Measurements from ENCODE around the gene PXDC1.
"Not testable (repeated sequence)": the region's sequence is repeated elsewhere in the genome, so short reads cannot be mapped to it uniquely, and the experiment has no call there.

The PXDC1 gene

GRCh38 chr6:3729603-3730344 lies 21.7 kb downstream of the PXDC1 start:
- no peak for DNase-seq

DNA sequence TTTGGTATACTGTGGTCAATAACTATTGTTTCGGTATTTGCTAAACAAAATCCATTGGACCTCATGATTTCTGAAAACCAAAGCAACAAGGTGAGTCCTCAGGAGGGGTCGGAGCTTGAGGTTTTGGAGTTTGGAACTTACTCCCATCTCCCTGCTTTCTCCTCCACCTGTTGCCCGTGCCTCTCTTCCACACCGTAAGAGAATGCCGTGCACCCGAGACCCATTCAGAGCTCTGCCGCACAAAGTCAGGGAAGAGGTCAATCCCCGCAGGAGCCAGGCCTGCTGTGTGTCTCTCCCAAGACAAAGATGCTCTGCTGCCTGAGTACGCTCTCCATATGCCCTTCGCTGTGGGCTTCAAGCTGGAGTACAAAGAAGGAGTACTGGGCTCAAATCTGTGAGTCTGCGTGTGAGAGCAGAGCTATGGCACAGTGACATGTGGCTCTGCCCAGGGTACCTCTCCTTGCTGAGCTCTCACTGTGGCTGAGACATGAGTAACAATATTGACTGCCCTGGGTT lies 23.9 kb downstream of the PXDC1 start:
- no peak for DNase-seq

- DNase-seq, result no peak
Observed at GRCh38 chr6:3727036-3727435, 24.5 kb downstream of the PXDC1 start.

DNA sequence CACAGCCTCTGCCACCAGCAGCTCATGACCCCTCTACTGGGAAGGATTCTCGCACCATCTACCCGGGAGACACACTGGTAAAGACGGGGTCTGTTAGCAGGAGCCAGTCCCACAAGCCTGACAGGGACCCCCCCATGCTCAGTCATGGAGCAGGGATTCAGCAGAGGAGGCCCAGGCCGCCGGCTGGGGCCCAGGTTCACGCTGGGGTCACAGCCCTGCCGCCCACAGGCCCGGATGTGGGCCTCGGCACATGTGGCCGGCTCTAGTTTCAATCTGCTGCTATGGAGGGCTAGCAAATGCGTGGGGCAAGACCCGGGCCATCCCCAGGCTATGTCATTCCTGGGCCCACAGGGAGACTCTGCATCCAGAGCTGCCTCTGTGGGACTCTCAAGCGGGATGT lies 25.1 kb downstream of the PXDC1 start:
- DNase-seq, result no peak

- no peak for DNase-seq
Observed at GRCh38 chr6:3725145-3726047, 26.1 kb downstream of the PXDC1 start.

- DNase-seq, result no peak
Observed at GRCh38 chr6:3724451-3725144, 26.9 kb downstream of the PXDC1 start.

DNA sequence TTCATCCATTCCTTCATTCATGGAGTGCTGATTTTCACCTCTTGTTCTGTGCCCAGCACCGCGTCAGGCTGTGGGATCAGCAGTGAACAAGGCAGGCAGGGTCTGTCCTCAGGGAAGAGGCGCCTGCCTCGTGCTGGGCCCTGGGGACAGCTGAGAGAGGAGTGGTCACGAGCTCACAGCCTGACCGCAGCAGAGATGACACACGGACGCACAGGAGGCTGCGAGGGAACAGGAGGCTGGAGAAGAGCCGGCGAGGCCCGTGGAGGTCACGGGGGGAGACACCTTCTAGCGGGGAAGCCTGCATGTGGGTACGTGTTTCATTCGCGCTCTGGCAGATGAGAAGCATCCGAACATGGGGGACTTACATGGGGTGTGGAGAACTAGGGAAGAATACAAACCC lies 27.5 kb downstream of the PXDC1 start:
- no peak for DNase-seq

GRCh38 chr6:3723251-3723650 lies 28.3 kb downstream of the PXDC1 start:
- DNase-seq, result no peak

DNA sequence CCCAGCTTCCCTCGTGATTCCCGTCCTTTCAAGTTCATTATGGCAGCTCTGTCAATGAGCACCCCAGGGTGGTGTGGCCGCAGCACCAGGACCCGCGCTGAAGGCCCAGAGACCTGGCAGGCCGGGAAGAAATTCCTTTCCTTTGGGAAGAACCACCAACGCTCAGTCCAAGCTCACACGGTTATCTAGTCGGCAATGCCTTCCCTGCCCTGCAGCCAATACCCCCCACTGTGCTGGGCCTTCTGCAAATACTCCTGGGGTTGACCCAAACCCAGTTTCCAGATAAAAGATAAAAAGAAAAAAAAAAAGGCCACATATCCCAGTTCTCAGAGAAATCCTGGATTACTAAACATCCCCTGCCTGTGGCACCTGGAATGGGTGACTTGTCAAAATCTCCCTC lies 28.7 kb downstream of the PXDC1 start:
- peak; percentile 50 for DNase-seq

DNA sequence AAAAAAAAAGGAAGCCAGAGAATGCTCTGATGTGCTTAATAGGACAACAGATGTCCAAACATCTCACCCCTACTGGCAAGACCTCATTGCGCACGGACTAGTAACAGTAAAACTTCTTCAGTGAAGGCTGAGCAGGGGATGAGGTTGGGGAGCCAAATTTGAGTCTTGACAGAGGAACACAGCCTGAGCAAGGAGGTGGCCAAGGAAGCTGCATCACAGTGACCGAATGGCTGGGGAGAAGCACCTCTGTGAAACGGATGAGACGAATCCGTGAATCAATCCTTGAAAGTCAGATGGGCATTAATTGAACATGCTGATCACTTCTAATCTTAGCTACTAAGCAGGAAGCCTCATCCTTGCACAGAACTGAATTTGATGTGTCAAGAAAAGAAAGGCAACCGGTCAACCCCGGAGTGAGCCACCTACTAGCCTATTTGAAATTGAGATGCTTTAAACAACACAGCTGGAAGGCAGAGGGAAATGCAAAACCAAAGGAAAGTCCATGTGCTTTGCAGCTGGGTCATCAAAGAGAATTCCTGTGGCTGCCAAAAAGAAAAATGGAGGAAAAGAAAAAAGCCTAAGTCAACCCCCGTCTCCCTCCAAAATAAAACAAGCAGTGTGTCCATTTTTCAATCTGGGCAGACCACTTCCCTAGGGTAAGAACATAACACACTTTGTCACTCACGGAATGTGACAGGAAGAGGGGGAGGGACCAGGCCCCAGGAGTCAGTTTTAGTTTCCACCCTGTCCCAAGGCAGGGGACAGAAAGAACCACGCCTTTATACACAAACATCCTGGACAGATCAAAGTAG lies 29.5 kb downstream of the PXDC1 start:
- DNase-seq, result no peak

DNA sequence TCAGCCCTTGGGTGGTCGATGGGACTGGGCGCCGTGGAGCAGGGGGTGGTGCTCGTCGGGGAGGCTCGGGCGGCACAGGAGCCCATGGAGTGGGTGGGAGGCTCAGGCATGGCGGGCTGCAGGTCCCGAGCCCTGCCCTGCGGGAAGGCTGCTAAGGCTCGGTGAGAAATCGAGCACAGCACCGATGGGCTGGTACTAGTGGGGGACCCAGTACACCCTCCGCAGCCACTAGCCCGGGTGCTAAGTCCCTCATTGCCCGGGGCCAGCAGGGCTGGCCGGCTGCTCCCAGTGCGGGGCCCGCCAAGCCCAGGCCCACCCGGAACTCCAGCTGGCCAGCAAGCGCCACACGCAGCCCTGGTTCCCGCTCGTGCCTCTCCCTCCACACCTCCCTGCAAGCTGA lies 30.7 kb downstream of the PXDC1 start:
- not testable (repeated sequence) for DNase-seq

DNA sequence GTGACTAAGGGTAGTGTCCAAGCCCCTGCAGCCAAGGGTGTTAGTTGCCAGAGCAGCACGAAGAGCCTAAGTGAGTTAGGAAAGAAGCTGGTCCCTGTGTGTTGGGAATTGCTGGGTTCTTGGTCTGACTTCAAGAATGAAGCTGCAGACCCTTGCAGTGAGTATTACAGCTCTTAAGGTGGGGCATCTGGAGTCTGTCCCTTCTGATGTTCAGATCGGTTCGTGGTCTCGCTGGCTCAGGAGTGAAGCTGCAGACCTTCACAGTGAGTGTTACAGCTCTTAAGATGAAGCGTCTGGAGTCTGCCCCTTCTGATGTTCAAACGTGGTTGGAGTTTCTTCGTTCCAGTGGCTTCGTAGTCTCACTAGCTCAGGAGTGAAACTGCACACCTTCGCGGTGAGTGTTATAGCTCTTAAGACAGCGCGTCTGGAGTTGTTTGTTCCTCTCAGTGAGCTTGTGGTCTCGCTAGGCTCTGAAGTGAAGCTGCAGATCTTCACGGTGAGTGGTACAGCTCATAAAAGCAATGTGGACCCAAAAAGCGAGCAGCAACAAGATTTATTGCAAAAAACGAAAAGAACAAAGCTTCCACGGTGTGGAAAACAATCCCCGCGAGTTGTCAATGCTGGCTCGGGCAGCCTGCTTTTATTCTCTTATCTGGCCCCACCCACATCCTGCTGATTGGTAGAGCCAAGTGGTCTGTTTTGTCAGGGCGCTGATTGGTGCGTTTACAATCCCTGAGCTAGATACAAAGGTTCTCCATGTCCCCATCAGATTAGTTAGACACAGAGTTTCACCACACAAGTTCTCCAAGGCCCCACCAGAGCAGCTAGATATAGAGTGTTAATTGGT lies 31.8 kb downstream of the PXDC1 start:
- no peak for DNase-seq

DNA sequence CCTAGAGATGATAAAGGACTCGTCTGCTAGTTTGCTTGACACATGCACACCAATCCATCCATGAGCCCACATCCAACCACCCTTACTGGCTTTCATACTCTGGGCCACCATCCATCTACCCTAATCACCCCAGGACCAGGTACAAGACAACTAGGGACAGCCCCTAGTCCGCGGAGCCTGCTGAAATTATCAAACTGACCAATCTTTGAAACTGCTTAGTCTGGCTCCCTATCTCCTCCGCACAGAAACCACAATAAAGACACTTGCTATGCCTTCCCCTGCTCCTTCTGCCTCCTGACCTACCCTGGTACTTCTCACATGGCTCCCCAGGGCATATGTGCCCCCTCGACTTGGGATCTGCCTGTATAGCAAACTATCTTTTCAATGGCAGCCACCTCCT lies 33.1 kb downstream of the PXDC1 start:
- no peak for DNase-seq

- no peak for DNase-seq
Observed at GRCh38 chr6:3715285-3715684, 36.2 kb downstream of the PXDC1 start.

DNA sequence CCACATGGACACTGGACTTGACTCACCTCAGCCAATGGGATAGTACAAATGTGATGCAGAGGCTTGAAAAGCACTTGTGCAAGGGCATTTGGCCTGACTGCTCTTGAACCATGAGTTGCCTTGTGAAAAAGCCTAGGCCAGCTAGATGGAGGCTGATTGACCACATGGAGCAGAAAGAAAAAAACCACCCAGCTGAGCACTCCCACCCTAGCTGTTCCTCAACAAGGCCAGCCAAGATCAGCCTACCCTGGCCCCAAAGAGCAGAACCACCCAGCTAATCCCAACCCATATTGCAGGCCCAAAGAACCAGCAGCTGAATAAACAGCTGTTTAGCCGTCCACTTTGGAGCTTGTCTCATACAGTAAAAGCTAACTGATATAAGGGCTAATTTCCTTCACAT lies 36.7 kb downstream of the PXDC1 start:
- DNase-seq, result no peak

GRCh38 chr6:3714111-3714510 lies 37.4 kb downstream of the PXDC1 start:
- no peak for DNase-seq

- DNase-seq, result no peak
Observed at GRCh38 chr6:3712827-3713665, 38.5 kb downstream of the PXDC1 start.

DNA sequence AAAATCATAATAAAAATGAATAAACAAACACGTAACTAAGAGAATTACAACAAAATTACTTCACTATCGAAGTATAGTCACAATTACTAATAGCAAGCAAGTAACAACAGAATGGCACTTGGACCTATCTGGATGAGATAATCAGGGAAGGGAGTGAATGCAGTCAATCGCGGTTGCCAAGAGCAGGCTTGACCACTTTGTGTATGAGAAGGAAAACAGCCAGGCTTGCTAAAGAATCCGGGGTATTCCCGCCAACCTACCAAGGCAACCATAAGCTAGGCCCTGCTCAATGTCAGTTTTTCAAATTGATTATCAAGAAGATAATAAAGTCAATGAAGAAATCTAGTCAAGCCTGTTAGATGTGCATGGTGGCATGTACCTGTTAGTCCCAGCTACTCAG lies 39.7 kb downstream of the PXDC1 start:
- DNase-seq, result no peak

DNA sequence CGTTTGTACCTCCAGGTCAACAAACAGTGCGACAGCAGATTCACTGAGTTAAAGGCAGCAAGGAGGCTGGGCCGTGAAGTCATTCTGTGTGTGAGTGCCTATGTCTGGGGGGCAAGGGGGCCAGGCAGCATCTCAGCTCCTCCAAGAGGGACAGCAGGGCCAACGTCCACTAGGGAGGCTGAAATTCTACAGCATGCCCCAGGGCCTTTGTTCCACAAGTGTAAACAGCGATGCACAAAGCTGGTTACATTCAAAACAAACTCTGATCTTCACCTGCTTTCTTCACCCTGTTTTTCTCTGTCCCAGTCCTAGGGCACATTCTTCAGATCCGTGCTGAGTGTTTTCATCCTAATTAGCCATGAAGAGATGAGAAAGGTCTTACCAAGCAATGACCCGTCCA lies 41.1 kb downstream of the PXDC1 start:
- no peak for DNase-seq

GRCh38 chr6:3708540-3708939 lies 43.0 kb downstream of the PXDC1 start:
- no peak for DNase-seq
